ENCODE results near the gene WNT11.
A peak's percentile ranks its signal among the peaks of the same experiment; 100 is the strongest.

WNT11 gene

GRCh38 chr11:76152086-76152681, 54.1 kb downstream of the WNT11 start:
- no peak for TF ChIP-seq EZH2phosphoT487 (IDR thresholded peaks at IDR 0.05; ENCODE audit: borderline replicate concordance, low read length)
- TF ChIP-seq, protein P1, sequence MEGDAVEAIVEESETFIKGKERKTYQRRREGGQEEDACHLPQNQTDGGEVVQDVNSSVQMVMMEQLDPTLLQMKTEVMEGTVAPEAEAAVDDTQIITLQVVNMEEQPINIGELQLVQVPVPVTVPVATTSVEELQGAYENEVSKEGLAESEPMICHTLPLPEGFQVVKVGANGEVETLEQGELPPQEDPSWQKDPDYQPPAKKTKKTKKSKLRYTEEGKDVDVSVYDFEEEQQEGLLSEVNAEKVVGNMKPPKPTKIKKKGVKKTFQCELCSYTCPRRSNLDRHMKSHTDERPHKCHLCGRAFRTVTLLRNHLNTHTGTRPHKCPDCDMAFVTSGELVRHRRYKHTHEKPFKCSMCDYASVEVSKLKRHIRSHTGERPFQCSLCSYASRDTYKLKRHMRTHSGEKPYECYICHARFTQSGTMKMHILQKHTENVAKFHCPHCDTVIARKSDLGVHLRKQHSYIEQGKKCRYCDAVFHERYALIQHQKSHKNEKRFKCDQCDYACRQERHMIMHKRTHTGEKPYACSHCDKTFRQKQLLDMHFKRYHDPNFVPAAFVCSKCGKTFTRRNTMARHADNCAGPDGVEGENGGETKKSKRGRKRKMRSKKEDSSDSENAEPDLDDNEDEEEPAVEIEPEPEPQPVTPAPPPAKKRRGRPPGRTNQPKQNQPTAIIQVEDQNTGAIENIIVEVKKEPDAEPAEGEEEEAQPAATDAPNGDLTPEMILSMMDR (IDR thresholded peaks at IDR 0.05; ENCODE audit: low read depth, low read length, poor library complexity, severe bottlenecking) = peak; percentile 99
- H3K79me2 ChIP-seq (ENCODE audit: control insufficient read depth, low read length) = no peaks in the 10 kb centered on the region
- H3K4me3 ChIP-seq (ENCODE audit: low read length) = peak overlapping the region; percentile 71

DNA sequence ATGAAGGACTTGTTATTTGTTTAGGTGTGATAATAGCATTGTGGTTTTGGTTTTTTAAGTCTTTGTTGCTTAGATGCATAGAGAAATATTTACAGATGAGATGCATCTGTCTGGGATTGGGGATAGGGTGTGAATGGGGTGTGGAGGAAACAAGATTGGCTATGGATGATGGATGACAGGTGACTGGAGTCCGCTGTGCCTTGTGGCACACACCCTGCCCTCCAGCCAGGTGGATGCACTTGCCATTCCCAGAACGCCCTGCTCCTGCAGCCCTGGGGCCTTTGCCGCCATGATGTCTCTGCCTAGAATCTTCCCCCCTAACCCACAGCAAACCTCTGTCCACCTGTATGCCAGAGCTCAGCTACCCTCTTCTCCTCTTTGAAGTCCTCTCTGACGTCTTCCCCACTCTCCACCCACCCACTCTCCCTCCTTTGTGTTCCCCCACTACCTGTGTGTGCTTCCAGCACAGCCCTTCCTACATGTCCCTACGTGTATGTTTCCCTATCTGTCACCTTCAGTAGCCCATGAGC, 54.7 kb downstream of the WNT11 start:
- Histone ChIP-seq H3K79me2 (ENCODE audit: control insufficient read depth, low read length) (no peaks in the 10 kb centered on the region), H3K27me3 (ENCODE audit: control insufficient read depth, low read length) (no peaks in the 10 kb centered on the region), H3F3A (ENCODE audit: control insufficient read depth, insufficient read depth) (peaks cover 3% of the 10 kb centered on the region; the same call in 1 of the 2 replicates), H3K4me2 (ENCODE audit: low read length) (peak overlapping the region; percentile 86), H4K20me1 (ENCODE audit: control insufficient read depth, insufficient read depth, low read depth, low read length) (no peaks in the 10 kb centered on the region), H3K4me3 (ENCODE audit: low read length) (peak overlapping the region; percentile 71), H3K9me2 (replicated peaks; ENCODE audit: control insufficient read depth, low read length) (no peaks in the 10 kb centered on the region), H3K4me1 (ENCODE audit: control insufficient read depth, low read length) (peaks cover 22% of the 10 kb centered on the region), H3K27ac (ENCODE audit: low read depth, low read length) (no peak overlapping the region), H3K36me3 (ENCODE audit: control insufficient read depth, low read length) (no peaks in the 10 kb centered on the region), H3K9me3 (ENCODE audit: control insufficient read depth, insufficient read depth, low read length) (no peaks in the 10 kb centered on the region)
- no peak for TF ChIP-seq EZH2phosphoT487 (IDR thresholded peaks at IDR 0.05; ENCODE audit: borderline replicate concordance, low read length)
- TF ChIP-seq, protein P1 (IDR thresholded peaks at IDR 0.05; ENCODE audit: low read depth, low read length, poor library complexity, severe bottlenecking) = no peak

More at GRCh38 chr11:76152086-76152681, 54.1 kb downstream of the WNT11 start:
- no peaks in the 10 kb centered on the region for H4K20me1 ChIP-seq (ENCODE audit: control insufficient read depth, insufficient read depth, low read depth, low read length)
- no peaks in the 10 kb centered on the region for H3K27me3 ChIP-seq (ENCODE audit: control insufficient read depth, low read length)
- peaks cover 22% of the 10 kb centered on the region for H3K4me1 ChIP-seq (ENCODE audit: control insufficient read depth, low read length)
- no peaks in the 10 kb centered on the region for H3K9me3 ChIP-seq (ENCODE audit: control insufficient read depth, insufficient read depth, low read length)
- no peaks in the 10 kb centered on the region for H3K9me2 ChIP-seq (replicated peaks; ENCODE audit: control insufficient read depth, low read length)
- peak overlapping the region; percentile 86 for H3K4me2 ChIP-seq (ENCODE audit: low read length)
- no peak overlapping the region for H3K27ac ChIP-seq (ENCODE audit: low read depth, low read length)
- no peaks in the 10 kb centered on the region for H3K36me3 ChIP-seq (ENCODE audit: control insufficient read depth, low read length)
- no peaks in the 10 kb centered on the region; the same call in 1 of the 2 replicates for H3F3A ChIP-seq (ENCODE audit: control insufficient read depth, insufficient read depth)

- H3K4me2 ChIP-seq (ENCODE audit: low read length) = no peak overlapping the region
- no peak for TF ChIP-seq EZH2phosphoT487 (IDR thresholded peaks at IDR 0.05; ENCODE audit: borderline replicate concordance, low read length)
- TF ChIP-seq, protein P1 (IDR thresholded peaks at IDR 0.05; ENCODE audit: low read depth, low read length, poor library complexity, severe bottlenecking) = no peak
Observed at GRCh38 chr11:76150141-76150540, 56.2 kb downstream of the WNT11 start.

More at GRCh38 chr11:76150141-76150540, 56.2 kb downstream of the WNT11 start:
- H3K9me2 ChIP-seq (replicated peaks; ENCODE audit: control insufficient read depth, low read length) = no peaks in the 10 kb centered on the region
- H3K27me3 ChIP-seq (ENCODE audit: control insufficient read depth, low read length) = no peaks in the 10 kb centered on the region
- no peak overlapping the region for H3K27ac ChIP-seq (ENCODE audit: low read depth, low read length)
- H3K4me3 ChIP-seq (ENCODE audit: low read length) = no peak overlapping the region
- peaks cover 11% of the 10 kb centered on the region for H3F3A ChIP-seq (ENCODE audit: control insufficient read depth, insufficient read depth)
- H3K9me3 ChIP-seq (ENCODE audit: control insufficient read depth, insufficient read depth, low read length) = no peaks in the 10 kb centered on the region
- H3K36me3 ChIP-seq (ENCODE audit: control insufficient read depth, low read length) = no peaks in the 10 kb centered on the region
- 0 out of 2 replicates have a peak, but pooled peaks cover 4% of the 10 kb centered on the region for H4K20me1 ChIP-seq (ENCODE audit: control insufficient read depth, insufficient read depth, low read depth, low read length)
- H3K79me2 ChIP-seq (ENCODE audit: control insufficient read depth, low read length) = no peaks in the 10 kb centered on the region
- H3K4me1 ChIP-seq (ENCODE audit: control insufficient read depth, low read length) = peaks cover 22% of the 10 kb centered on the region

Data from DOHH2 (cell line).